Activated naive CD8-positive, alpha-beta T cell treated with anti-CD3 and anti-CD28 coated beads, Interleukin-2, amount 50 U/mL, for 24 hours (primary cell): ENCODE measurements around the gene ARMC8.

Experiments used
- ATAC-seq: fragments of 150-1000 bp; cut with Tn5 transposase; one replicate; pipeline ENCODE4 v1.10.0; 2021
- DNase-seq: peaks from one replicate; pipeline ENCODE4 v3.0.0; 2021
- H3K27ac Mint-ChIP-seq: one replicate; pipeline ENCODE4 v1.8.0; 2021; ENCODE audit warnings: mild to moderate bottlenecking, mixed read lengths
- H3K27me3 Mint-ChIP-seq: one replicate; pipeline ENCODE4 v1.8.0; 2021; ENCODE audit warnings: mixed read lengths
- H3K36me3 Mint-ChIP-seq: one replicate; pipeline ENCODE4 v1.8.0; 2021; ENCODE audit warnings: low read depth, mixed read lengths
- H3K4me1 Mint-ChIP-seq: one replicate; pipeline ENCODE4 v1.8.0; 2021; ENCODE audit warnings: mixed read lengths
- H3K4me3 Mint-ChIP-seq: one replicate; pipeline ENCODE4 v1.8.0; 2021; ENCODE audit warnings: mild to moderate bottlenecking, moderate library complexity, mixed read lengths
- H3K9me3 Mint-ChIP-seq: one replicate; pipeline ENCODE4 v1.8.0; 2021; ENCODE audit warnings: mixed read lengths

Gene ARMC8

GRCh38 chr3:138284957-138285477 is 97.9 kb downstream of the ARMC8 start:
- DNase-seq (no peak), ATAC-seq (no peak)
- no peak overlapping the region for H3K4me3 Mint-ChIP-seq
- H3K27ac Mint-ChIP-seq: no peak overlapping the region
- peaks cover 6% of the 10 kb centered on the region for H3K4me1 Mint-ChIP-seq
- no peaks in the 10 kb centered on the region for H3K27me3 Mint-ChIP-seq
- H3K36me3 Mint-ChIP-seq: peaks cover 25% of the 10 kb centered on the region
- no peaks in the 10 kb centered on the region for H3K9me3 Mint-ChIP-seq

DNA sequence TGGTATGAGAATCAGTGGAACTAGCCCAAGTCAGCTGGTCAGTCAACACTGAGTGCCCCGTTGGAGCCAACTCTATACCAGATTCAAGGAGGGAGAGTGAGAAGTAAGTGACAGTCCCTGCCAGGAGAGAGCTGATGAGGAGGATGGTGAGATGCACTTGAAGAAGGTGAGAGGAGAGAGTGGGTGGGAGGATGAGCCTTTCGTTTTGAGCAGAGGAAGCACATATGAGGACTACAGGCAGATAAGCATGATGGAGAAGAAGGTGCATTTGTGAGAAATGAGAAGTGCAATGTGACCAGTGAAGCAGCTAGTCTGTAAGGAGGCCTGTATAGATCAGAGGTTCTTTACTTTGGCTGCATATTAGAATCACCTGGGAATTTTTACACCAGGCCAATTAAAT is 102.2 kb downstream of the ARMC8 start:
- Mint-ChIP-seq H3K27ac (peak overlapping the region; percentile 3), H3K27me3 (no peaks in the 10 kb centered on the region), H3K9me3 (no peaks in the 10 kb centered on the region), H3K4me1 (peaks cover 6% of the 10 kb centered on the region), H3K36me3 (peaks cover 39% of the 10 kb centered on the region), H3K4me3 (no peak overlapping the region)
- DNase-seq (no peak), ATAC-seq (no peak)

- ATAC-seq: peak; percentile 72
- no peaks in the 10 kb centered on the region for H3K9me3 Mint-ChIP-seq
- DNase-seq: no peak
- H3K4me1 Mint-ChIP-seq: peaks cover 6% of the 10 kb centered on the region
- H3K27ac Mint-ChIP-seq: peak overlapping the region; percentile 76
- H3K36me3 Mint-ChIP-seq: peaks cover 39% of the 10 kb centered on the region
- H3K27me3 Mint-ChIP-seq: no peaks in the 10 kb centered on the region
- no peak overlapping the region for H3K4me3 Mint-ChIP-seq
These were observed 102.6 kb downstream of the ARMC8 start for GRCh38 chr3:138289701-138290100.

- DNase-seq: peak; percentile 15
- peak; percentile 83 for ATAC-seq
- H3K4me3 Mint-ChIP-seq: no peak overlapping the region
- peaks cover 34% of the 10 kb centered on the region for H3K36me3 Mint-ChIP-seq
- peak overlapping the region; percentile 87 for H3K27ac Mint-ChIP-seq
- H3K9me3 Mint-ChIP-seq: no peaks in the 10 kb centered on the region
- H3K27me3 Mint-ChIP-seq: no peaks in the 10 kb centered on the region
- H3K4me1 Mint-ChIP-seq: peaks cover 21% of the 10 kb centered on the region
These were observed 109.5 kb downstream of the ARMC8 start for GRCh38 chr3:138296639-138297038.

DNA sequence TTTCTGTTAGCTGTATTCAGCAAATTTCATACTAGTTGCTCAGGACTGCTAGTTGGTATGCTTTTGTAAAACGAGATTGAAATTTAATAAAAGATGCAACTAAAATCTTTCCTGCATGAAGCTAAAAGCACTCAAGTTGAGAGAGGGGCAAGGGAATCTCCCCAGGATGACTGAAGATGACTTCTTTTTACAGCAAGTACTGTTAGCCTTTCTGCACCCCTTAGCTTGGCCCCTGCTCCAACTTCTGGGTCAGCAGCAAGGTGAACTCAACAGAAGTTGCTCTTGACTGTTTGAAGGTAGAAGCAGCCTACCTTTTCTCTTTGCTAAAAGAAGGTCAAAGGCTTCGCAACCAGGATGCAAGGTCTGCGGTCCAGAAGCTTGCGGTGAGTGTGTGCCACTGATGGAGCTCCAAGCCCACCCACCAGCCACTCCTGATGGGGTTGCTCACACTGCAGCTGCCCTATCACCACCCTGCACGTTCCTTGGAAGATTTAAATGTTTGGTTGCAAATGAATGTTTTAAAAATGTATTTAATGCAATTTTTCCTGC is 110.0 kb downstream of the ARMC8 start:
- DNase-seq (no peak), ATAC-seq (peak; percentile 51)
- Mint-ChIP-seq H3K4me1 (peaks cover 21% of the 10 kb centered on the region), H3K36me3 (peaks cover 33% of the 10 kb centered on the region), H3K4me3 (no peak overlapping the region), H3K27me3 (no peaks in the 10 kb centered on the region), H3K27ac (peak overlapping the region; percentile 87), H3K9me3 (no peaks in the 10 kb centered on the region)

- peaks cover 21% of the 10 kb centered on the region for H3K4me1 Mint-ChIP-seq
- no peak overlapping the region for H3K4me3 Mint-ChIP-seq
- peaks cover 30% of the 10 kb centered on the region for H3K36me3 Mint-ChIP-seq
- no peak for DNase-seq
- no peaks in the 10 kb centered on the region for H3K9me3 Mint-ChIP-seq
- H3K27me3 Mint-ChIP-seq: no peaks in the 10 kb centered on the region
- ATAC-seq: no peak
- H3K27ac Mint-ChIP-seq: peak overlapping the region; percentile 87
These were observed 110.8 kb downstream of the ARMC8 start for GRCh38 chr3:138297876-138298275.

GRCh38 chr3:138300647-138301046 is 113.5 kb downstream of the ARMC8 start:
- no peak overlapping the region for H3K27ac Mint-ChIP-seq

DNA sequence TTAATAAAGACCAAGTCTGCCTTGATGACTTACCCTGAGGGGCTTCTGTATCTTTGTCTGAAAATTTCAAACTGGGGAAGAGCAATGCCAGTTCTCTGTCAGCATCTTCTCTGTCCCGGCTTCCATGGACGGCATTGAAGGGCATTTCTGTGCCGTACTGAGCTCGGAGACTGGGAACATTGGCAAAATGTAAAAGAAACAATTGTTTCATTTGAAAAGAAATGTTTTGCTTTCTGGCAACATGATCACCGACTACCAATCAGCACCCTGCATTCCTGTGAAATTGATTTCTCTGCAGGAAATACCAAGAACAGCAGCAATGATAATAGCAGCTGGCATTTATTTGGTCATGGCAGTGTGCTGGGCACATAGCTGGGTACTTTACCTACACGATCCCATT is 116.4 kb downstream of the ARMC8 start:
- H3K27me3 Mint-ChIP-seq: peaks cover 3% of the 10 kb centered on the region
- no peaks in the 10 kb centered on the region for H3K4me1 Mint-ChIP-seq
- H3K27ac Mint-ChIP-seq: no peak overlapping the region
- DNase-seq (no peak), ATAC-seq (no peak)
- H3K9me3 Mint-ChIP-seq: peaks cover 13% of the 10 kb centered on the region
- H3K4me3 Mint-ChIP-seq: no peak overlapping the region
- peaks cover 12% of the 10 kb centered on the region for H3K36me3 Mint-ChIP-seq

More at GRCh38 chr3:138300647-138301046, 113.5 kb downstream of the ARMC8 start:
- H3K4me3 Mint-ChIP-seq: no peak overlapping the region
- no peak for DNase-seq
- H3K9me3 Mint-ChIP-seq: no peaks in the 10 kb centered on the region
- H3K36me3 Mint-ChIP-seq: peaks cover 19% of the 10 kb centered on the region
- H3K4me1 Mint-ChIP-seq: peaks cover 20% of the 10 kb centered on the region
- ATAC-seq: no peak
- H3K27me3 Mint-ChIP-seq: no peaks in the 10 kb centered on the region

- Mint-ChIP-seq H3K4me1 (no peaks in the 10 kb centered on the region), H3K9me3 (peaks cover 30% of the 10 kb centered on the region), H3K27me3 (peaks cover 3% of the 10 kb centered on the region), H3K4me3 (no peak overlapping the region), H3K27ac (no peak overlapping the region), H3K36me3 (peaks cover 12% of the 10 kb centered on the region)
- DNase-seq (no peak), ATAC-seq (no peak)
These were observed 120.8 kb downstream of the ARMC8 start for GRCh38 chr3:138307899-138308298.

DNA sequence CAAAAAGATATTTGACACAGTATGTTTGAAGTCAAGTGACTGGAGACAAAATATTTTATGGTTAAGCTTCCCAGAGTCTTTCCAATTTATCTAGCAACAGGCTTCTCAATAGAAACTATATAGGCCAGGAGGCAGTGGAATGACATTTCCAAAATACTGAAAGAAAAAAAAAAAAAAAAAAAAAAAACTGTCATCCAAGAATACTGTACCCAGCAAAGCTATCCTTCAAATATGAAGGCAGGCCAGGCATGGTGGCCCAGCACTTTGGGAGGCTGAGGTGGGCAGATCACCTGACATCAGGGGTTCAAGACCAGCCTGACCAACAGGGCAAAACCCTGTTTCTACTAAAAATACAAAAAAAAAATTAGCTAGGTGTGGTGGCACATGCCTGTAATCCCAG is 121.7 kb downstream of the ARMC8 start:
- peaks cover 30% of the 10 kb centered on the region for H3K9me3 Mint-ChIP-seq
- H3K27me3 Mint-ChIP-seq: peaks cover 3% of the 10 kb centered on the region
- no peak for ATAC-seq

DNA sequence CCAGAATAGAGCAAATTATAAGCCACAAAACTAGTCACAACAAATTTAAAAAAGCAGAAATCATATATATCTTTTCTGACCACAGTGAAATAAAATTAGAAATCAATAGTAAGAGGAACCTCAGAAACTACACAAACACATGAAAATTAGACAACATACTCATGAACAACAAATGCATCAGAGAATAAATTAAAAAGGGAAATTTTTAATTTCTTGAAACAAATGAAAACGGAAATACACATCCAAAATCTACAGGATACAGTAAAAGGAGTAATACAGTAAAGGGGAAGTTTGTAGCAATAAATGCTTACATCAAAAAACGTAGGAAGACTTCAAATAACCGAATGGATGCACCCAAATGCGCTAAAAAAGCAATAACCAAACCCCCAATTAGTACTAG is 123.4 kb downstream of the ARMC8 start:
- ATAC-seq: no peak
- Mint-ChIP-seq H3K4me1 (no peaks in the 10 kb centered on the region), H3K36me3 (peaks cover 12% of the 10 kb centered on the region), H3K27me3 (peaks cover 3% of the 10 kb centered on the region), H3K27ac (no peak overlapping the region), H3K9me3 (peaks cover 30% of the 10 kb centered on the region), H3K4me3 (no peak overlapping the region)
- no peak for DNase-seq

More for the DNA sequence above, 121.7 kb downstream of the ARMC8 start:
- peaks cover 12% of the 10 kb centered on the region for H3K36me3 Mint-ChIP-seq
- H3K4me1 Mint-ChIP-seq: no peaks in the 10 kb centered on the region
- no peak overlapping the region for H3K4me3 Mint-ChIP-seq
- H3K27ac Mint-ChIP-seq: no peak overlapping the region
- DNase-seq: no peak

- DNase-seq: no peak
- Mint-ChIP-seq H3K4me3 (no peak overlapping the region), H3K4me1 (no peaks in the 10 kb centered on the region), H3K27me3 (no peaks in the 10 kb centered on the region), H3K9me3 (peaks cover 14% of the 10 kb centered on the region), H3K27ac (no peak overlapping the region), H3K36me3 (peaks cover 1% of the 10 kb centered on the region)
- no peak for ATAC-seq
These were observed 127.7 kb downstream of the ARMC8 start for GRCh38 chr3:138314751-138315150.

GRCh38 chr3:138317687-138318086 is 130.6 kb downstream of the ARMC8 start:
- Mint-ChIP-seq H3K36me3 (no peaks in the 10 kb centered on the region), H3K27ac (no peak overlapping the region), H3K4me1 (peaks cover 5% of the 10 kb centered on the region), H3K9me3 (peaks cover 1% of the 10 kb centered on the region), H3K4me3 (no peak overlapping the region), H3K27me3 (peaks cover 1% of the 10 kb centered on the region)
- ATAC-seq: no peak
- no peak for DNase-seq

DNA sequence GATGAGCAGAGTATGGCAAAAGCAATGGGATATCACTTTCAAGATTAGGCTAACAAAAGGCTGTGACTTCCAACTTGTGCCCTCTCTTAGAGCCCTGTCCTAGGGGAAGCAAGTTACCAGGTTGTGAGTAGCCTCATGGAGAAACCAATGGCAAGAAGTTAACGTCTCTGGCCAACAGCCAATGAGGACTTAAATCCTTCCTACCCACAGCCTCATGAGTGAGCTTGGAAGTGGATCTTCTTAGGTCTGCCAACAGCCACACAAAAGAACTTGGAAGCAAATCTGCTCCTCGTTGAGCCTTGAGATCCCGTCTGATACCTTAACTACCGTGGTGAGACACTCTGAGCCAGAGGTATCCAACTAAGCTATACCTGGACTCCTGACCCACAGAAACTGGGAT is 136.9 kb downstream of the ARMC8 start:
- H3K4me1 Mint-ChIP-seq: peaks cover 23% of the 10 kb centered on the region
- ATAC-seq (no peak), DNase-seq (no peak)
- H3K36me3 Mint-ChIP-seq: no peaks in the 10 kb centered on the region
- peaks cover 6% of the 10 kb centered on the region for H3K27me3 Mint-ChIP-seq
- H3K27ac Mint-ChIP-seq: no peak overlapping the region
- H3K9me3 Mint-ChIP-seq: no peaks in the 10 kb centered on the region
- H3K4me3 Mint-ChIP-seq: no peak overlapping the region

- peaks cover 5% of the 10 kb centered on the region for H3K27me3 Mint-ChIP-seq
- no peak overlapping the region for H3K4me3 Mint-ChIP-seq
- ATAC-seq (no peak), DNase-seq (no peak)
- no peaks in the 10 kb centered on the region for H3K9me3 Mint-ChIP-seq
- H3K36me3 Mint-ChIP-seq: no peaks in the 10 kb centered on the region
- H3K27ac Mint-ChIP-seq: no peak overlapping the region
- peaks cover 34% of the 10 kb centered on the region for H3K4me1 Mint-ChIP-seq
These were observed 138.9 kb downstream of the ARMC8 start for GRCh38 chr3:138325990-138326389.
